ENCODE results near the gene HSD17B14. TPM values are rescaled to one million over a fixed set of nuclear protein-coding genes. Genes with fewer than 3 reads are reported as not detected.
A peak's percentile ranks its signal among the peaks of the same experiment; 100 is the strongest.

HSD17B14 gene
- total and polyA plus RNA-seq, 2 of the 13 experiments (the other 11 are each of a cell fraction or from before 2014, with no cell fraction given): 0.58 to 1.2 TPM

DNA sequence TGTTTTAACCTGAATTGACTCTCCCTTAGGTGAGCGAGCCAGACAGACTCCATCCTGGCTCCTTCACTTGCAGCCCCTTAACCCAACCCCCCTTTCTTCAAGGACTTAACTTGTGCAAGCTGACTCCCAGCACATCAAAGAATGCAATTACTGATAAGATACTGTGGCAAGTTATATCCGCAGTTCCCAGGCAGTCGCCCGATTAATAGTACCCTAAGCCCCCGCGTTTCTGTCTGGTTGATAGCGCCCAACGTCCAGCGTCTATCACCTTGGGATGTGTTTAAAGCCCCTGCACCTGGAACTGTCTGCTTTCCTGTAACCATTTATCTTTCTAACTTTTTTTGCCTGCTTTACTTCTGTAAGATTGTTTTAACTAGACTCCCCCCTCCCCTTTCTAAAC, 6.2 kb downstream of the HSD17B14 start (continued):
- TF ChIP-seq, protein P1, sequence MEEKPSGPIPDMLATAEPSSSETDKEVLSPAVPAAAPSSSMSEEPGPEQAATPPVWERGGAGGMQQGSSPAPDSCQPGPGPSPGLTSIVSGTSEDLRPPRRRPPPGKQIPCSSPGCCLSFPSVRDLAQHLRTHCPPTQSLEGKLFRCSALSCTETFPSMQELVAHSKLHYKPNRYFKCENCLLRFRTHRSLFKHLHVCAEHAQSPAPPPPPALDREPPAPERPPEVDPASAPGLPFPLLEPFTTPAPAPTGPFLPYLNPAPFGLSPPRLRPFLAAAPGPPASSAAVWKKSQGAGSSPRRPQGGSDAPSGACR (CRISPR knock-in tag; IDR thresholded peaks at IDR 0.05): no peak
- no peak for TF ChIP-seq ZNF737 (CRISPR knock-in tag; IDR thresholded peaks at IDR 0.05; ENCODE audit: borderline replicate concordance)
- TF ChIP-seq HOXA3 (CRISPR knock-in tag; IDR thresholded peaks at IDR 0.05): no peak

DNA sequence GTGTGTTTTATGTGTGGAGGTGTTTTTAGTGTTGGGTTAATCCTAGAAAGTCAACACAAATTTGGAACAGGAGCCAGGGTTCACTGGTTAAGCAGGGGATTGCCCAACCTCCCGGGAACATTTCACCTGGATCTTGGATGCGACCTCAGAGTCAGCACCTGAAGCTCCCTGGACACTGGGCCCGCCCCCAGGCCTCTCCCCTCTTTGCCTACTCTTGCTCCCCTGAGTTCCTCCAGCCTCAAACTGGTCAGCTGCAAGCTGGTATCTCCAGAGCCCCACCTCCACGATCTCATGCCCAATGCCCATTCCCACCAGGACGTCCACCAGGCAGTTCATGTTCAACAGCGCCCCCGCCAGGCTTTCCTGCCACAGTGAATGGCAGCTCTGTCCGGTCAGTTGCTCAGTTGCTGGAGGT, 9.7 kb downstream of the HSD17B14 start:
- H3K27me3 ChIP-seq (ENCODE audit: control insufficient read depth in 1 of 2, insufficient read depth in 2 of 2, low read length in 2 of 2): no peaks in the 10 kb centered on the region
- FAIRE-seq: no peak
- H3K79me2 ChIP-seq (ENCODE audit: insufficient read depth, low read length): no peaks in the 10 kb centered on the region
- H2AFZ ChIP-seq (ENCODE audit: low read length): no peak overlapping the region
- no peak for DNase-seq (ENCODE audit: low spot score)
- H3K27ac ChIP-seq (ENCODE audit: extremely low read length, insufficient read depth, low read length): no peak overlapping the region
- H3K9me3 ChIP-seq (ENCODE audit: low read length): 0 out of 2 replicates have a peak, but pooled peaks cover 7% of the 10 kb centered on the region
- ChIA-PET CTCF (ENCODE audit: low intra/inter-chr PET ratio, low total read pairs) (no interaction called here), POLR2A (no interaction called here)
- no peaks in the 10 kb centered on the region for H4K20me1 ChIP-seq (ENCODE audit: insufficient read depth, low read length)
- no peak overlapping the region for H3K4me3 ChIP-seq (replicated peaks in 1 of 3; ENCODE audit: insufficient read depth in 1 of 3, low read depth in 2 of 3, low read length in 3 of 3)
- 69% methylated on average over 6 of the region's 8 CpGs for WGBS (ENCODE audit: low lambda C conversion rate)
- intact Hi-C loops (cut with micrococcal nuclease; ENCODE audit: unreplicated experiment): no loop called here
- 0 out of 2 replicates have a peak, but pooled peaks cover 5% of the 10 kb centered on the region for H3K4me1 ChIP-seq (ENCODE audit: insufficient read depth, low read length)
- BruUV-seq (replicated peaks): no TSS peak
- in situ Hi-C loops (cut with HindIII; ENCODE audit: extremely low pct_ligation_motif_present, low pct_unique_long_range_greater_than_20kb): no loop called here
- TF ChIP-seq CEBPG (CRISPR knock-in tag; IDR thresholded peaks at IDR 0.05): peak; percentile 33; the same call in 1 of the 2 replicates
- TF ChIP-seq, protein P2, sequence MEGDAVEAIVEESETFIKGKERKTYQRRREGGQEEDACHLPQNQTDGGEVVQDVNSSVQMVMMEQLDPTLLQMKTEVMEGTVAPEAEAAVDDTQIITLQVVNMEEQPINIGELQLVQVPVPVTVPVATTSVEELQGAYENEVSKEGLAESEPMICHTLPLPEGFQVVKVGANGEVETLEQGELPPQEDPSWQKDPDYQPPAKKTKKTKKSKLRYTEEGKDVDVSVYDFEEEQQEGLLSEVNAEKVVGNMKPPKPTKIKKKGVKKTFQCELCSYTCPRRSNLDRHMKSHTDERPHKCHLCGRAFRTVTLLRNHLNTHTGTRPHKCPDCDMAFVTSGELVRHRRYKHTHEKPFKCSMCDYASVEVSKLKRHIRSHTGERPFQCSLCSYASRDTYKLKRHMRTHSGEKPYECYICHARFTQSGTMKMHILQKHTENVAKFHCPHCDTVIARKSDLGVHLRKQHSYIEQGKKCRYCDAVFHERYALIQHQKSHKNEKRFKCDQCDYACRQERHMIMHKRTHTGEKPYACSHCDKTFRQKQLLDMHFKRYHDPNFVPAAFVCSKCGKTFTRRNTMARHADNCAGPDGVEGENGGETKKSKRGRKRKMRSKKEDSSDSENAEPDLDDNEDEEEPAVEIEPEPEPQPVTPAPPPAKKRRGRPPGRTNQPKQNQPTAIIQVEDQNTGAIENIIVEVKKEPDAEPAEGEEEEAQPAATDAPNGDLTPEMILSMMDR (CRISPR knock-in tag; IDR thresholded peaks at IDR 0.05): peak; percentile 48
- peak; percentile 35; the same call in 1 of the 2 replicates for TF ChIP-seq CEBPB (IDR thresholded peaks at IDR 0.05; ENCODE audit: borderline replicate concordance, low read depth, low read length)
- peak; percentile 18; the same call in 1 of the 2 replicates for TF ChIP-seq STAG1 (CRISPR knock-in tag; IDR thresholded peaks at IDR 0.05)
- TF ChIP-seq RBFOX2 (IDR thresholded peaks at IDR 0.05; ENCODE audit: low read depth, low read length): no peak
- no peak overlapping the region for H3K4me2 ChIP-seq (ENCODE audit: low read depth, low read length)
- no peak overlapping the region for H3K9ac ChIP-seq (ENCODE audit: insufficient read depth, low read depth, low read length)
- no peak; the same call in 2 of the 3 replicates for ATAC-seq
- H3K36me3 ChIP-seq (replicated peaks in 1 of 2; ENCODE audit: control insufficient read depth in 1 of 2, insufficient read depth in 2 of 2, low read length in 2 of 2): no peaks in the 10 kb centered on the region

Measured in HepG2 (cell line).